Measurements from ENCODE around the gene MAML3.
"Not testable (repeated sequence)": the region's sequence is repeated elsewhere in the genome, so short reads cannot be mapped to it uniquely, and the experiment has no call there.

The MAML3 gene

GRCh38 chr4:139698167-139698925 is 455.6 kb downstream of the MAML3 start:
- DNase-seq, result not testable (repeated sequence)

GRCh38 chr4:139696491-139696890 is 457.5 kb downstream of the MAML3 start:
- no peak for DNase-seq

- DNase-seq, result no peak
These were observed 459.4 kb downstream of the MAML3 start for GRCh38 chr4:139694522-139695107.

GRCh38 chr4:139692309-139693012 is 461.5 kb downstream of the MAML3 start:
- DNase-seq, result no peak

- DNase-seq, result no peak
These were observed 463.6 kb downstream of the MAML3 start for GRCh38 chr4:139690419-139690818.

- DNase-seq, result no peak
These were observed 464.8 kb downstream of the MAML3 start for GRCh38 chr4:139689093-139689722.

GRCh38 chr4:139686988-139687387 is 467.0 kb downstream of the MAML3 start:
- no peak for DNase-seq

- DNase-seq, result no peak
These were observed 467.9 kb downstream of the MAML3 start for GRCh38 chr4:139686130-139686529.

- no peak for DNase-seq
These were observed 468.8 kb downstream of the MAML3 start for GRCh38 chr4:139685180-139685579.

- DNase-seq, result no peak
These were observed 469.6 kb downstream of the MAML3 start for GRCh38 chr4:139684351-139684750.

GRCh38 chr4:139682741-139683151 is 471.2 kb downstream of the MAML3 start:
- no peak for DNase-seq

- no peak for DNase-seq
These were observed 471.7 kb downstream of the MAML3 start for GRCh38 chr4:139682309-139682708.

- DNase-seq, result no peak
These were observed 476.9 kb downstream of the MAML3 start for GRCh38 chr4:139676913-139677585.

- DNase-seq, result no peak
These were observed 477.6 kb downstream of the MAML3 start for GRCh38 chr4:139676365-139676764.

- DNase-seq, result no peak
These were observed 478.3 kb downstream of the MAML3 start for GRCh38 chr4:139675651-139676050.

- no peak for DNase-seq
These were observed 479.0 kb downstream of the MAML3 start for GRCh38 chr4:139674875-139675550.

GRCh38 chr4:139672732-139673131 is 481.3 kb downstream of the MAML3 start:
- no peak for DNase-seq

- no peak for DNase-seq
These were observed 481.8 kb downstream of the MAML3 start for GRCh38 chr4:139672215-139672614.

- DNase-seq, result no peak
These were observed 483.2 kb downstream of the MAML3 start for GRCh38 chr4:139670775-139671174.

GRCh38 chr4:139669890-139670289 is 484.1 kb downstream of the MAML3 start:
- no peak for DNase-seq

GRCh38 chr4:139669335-139669734 is 484.6 kb downstream of the MAML3 start:
- DNase-seq, result no peak

GRCh38 chr4:139668658-139669201 is 485.3 kb downstream of the MAML3 start:
- no peak for DNase-seq

All from activated CD4-positive, alpha-beta T cell treated with anti-CD3 and anti-CD28 coated beads for 1 hour (primary cell).